ENCODE measurements around the gene XPO5. TPM values are rescaled to one million over a fixed set of nuclear protein-coding genes. Genes with fewer than 3 reads are reported as not detected.

The XPO5 gene
- total and polyA plus RNA-seq, 2 experiments from 2014 or later: 28.5 to 95.2 TPM

DNA sequence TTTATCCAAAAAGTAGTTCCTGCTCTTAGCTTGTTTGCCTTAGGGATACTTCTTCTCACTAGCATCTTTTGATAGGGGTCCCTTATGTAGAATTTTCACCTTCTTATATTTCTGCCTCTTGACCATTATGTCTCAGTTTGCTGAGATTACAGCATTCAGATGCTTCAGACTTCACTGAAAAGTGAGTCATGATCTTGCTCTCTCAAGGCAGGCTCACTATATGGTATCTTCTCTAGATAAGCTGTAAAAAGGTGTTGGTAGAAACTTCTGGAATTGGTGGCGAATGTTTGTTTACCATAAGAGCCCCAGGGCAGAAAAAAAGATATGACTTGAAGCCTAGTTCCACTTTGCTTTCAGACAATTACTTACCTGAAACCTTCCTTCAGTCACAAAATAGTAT, 33.6 kb upstream of the XPO5 start:
- no peak overlapping the region for H3K4me2 ChIP-seq
- H3K27me3 ChIP-seq (ENCODE audit: insufficient read depth): no peaks in the 10 kb centered on the region
- Mint-ChIP-seq H3K9me3 (no peaks in the 10 kb centered on the region; the same call in 2 of the 3 replicates), H3K4me3 (no peak overlapping the region), H3K4me1 (no peaks in the 10 kb centered on the region), H3K27ac (no peak overlapping the region), H3K36me3 (ENCODE audit: low read depth) (peaks cover 16% of the 10 kb centered on the region; the same call in 1 of the 3 replicates), H3K27me3 (ENCODE audit: insufficient read depth, low read depth, poor library complexity) (peaks cover 2% of the 10 kb centered on the region)
- DNase-seq (ENCODE audit: low spot score): no peak
- TF ChIP-seq, protein P1, sequence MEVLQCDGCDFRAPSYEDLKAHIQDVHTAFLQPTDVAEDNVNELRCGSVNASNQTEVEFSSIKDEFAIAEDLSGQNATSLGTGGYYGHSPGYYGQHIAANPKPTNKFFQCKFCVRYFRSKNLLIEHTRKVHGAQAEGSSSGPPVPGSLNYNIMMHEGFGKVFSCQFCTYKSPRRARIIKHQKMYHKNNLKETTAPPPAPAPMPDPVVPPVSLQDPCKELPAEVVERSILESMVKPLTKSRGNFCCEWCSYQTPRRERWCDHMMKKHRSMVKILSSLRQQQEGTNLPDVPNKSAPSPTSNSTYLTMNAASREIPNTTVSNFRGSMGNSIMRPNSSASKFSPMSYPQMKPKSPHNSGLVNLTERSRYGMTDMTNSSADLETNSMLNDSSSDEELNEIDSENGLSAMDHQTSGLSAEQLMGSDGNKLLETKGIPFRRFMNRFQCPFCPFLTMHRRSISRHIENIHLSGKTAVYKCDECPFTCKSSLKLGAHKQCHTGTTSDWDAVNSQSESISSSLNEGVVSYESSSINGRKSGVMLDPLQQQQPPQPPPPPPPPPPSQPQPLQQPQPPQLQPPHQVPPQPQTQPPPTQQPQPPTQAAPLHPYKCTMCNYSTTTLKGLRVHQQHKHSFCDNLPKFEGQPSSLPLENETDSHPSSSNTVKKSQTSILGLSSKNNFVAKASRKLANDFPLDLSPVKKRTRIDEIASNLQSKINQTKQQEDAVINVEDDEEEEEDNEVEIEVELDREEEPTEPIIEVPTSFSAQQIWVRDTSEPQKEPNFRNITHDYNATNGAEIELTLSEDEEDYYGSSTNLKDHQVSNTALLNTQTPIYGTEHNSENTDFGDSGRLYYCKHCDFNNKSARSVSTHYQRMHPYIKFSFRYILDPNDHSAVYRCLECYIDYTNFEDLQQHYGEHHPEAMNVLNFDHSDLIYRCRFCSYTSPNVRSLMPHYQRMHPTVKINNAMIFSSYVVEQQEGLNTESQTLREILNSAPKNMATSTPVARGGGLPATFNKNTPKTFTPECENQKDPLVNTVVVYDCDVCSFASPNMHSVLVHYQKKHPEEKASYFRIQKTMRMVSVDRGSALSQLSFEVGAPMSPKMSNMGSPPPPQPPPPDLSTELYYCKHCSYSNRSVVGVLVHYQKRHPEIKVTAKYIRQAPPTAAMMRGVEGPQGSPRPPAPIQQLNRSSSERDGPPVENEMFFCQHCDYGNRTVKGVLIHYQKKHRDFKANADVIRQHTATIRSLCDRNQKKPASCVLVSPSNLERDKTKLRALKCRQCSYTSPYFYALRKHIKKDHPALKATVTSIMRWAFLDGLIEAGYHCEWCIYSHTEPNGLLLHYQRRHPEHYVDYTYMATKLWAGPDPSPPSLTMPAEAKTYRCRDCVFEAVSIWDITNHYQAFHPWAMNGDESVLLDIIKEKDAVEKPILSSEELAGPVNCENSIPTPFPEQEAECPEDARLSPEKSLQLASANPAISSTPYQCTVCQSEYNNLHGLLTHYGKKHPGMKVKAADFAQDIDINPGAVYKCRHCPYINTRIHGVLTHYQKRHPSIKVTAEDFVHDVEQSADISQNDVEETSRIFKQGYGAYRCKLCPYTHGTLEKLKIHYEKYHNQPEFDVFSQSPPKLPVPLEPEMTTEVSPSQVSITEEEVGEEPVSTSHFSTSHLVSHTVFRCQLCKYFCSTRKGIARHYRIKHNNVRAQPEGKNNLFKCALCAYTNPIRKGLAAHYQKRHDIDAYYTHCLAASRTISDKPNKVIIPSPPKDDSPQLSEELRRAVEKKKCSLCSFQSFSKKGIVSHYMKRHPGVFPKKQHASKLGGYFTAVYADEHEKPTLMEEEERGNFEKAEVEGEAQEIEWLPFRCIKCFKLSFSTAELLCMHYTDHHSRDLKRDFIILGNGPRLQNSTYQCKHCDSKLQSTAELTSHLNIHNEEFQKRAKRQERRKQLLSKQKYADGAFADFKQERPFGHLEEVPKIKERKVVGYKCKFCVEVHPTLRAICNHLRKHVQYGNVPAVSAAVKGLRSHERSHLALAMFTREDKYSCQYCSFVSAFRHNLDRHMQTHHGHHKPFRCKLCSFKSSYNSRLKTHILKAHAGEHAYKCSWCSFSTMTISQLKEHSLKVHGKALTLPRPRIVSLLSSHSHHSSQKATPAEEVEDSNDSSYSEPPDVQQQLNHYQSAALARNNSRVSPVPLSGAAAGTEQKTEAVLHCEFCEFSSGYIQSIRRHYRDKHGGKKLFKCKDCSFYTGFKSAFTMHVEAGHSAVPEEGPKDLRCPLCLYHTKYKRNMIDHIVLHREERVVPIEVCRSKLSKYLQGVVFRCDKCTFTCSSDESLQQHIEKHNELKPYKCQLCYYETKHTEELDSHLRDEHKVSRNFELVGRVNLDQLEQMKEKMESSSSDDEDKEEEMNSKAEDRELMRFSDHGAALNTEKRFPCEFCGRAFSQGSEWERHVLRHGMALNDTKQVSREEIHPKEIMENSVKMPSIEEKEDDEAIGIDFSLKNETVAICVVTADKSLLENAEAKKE (CRISPR knock-in tag; IDR thresholded peaks at IDR 0.05): no peak
- no peak for TF ChIP-seq STAT1 (IDR thresholded peaks at IDR 0.05; ENCODE audit: unreplicated experiment)
- no peak for TF ChIP-seq EZH2phosphoT487 (IDR thresholded peaks at IDR 0.05; ENCODE audit: unreplicated experiment)
- no peak for TF ChIP-seq NANOG (IDR thresholded peaks at IDR 0.05; ENCODE audit: borderline replicate concordance)
- no peak for TF ChIP-seq JUNB (IDR thresholded peaks at IDR 0.05; ENCODE audit: unreplicated experiment)
- TF ChIP-seq, protein P2, sequence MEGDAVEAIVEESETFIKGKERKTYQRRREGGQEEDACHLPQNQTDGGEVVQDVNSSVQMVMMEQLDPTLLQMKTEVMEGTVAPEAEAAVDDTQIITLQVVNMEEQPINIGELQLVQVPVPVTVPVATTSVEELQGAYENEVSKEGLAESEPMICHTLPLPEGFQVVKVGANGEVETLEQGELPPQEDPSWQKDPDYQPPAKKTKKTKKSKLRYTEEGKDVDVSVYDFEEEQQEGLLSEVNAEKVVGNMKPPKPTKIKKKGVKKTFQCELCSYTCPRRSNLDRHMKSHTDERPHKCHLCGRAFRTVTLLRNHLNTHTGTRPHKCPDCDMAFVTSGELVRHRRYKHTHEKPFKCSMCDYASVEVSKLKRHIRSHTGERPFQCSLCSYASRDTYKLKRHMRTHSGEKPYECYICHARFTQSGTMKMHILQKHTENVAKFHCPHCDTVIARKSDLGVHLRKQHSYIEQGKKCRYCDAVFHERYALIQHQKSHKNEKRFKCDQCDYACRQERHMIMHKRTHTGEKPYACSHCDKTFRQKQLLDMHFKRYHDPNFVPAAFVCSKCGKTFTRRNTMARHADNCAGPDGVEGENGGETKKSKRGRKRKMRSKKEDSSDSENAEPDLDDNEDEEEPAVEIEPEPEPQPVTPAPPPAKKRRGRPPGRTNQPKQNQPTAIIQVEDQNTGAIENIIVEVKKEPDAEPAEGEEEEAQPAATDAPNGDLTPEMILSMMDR (conservative IDR thresholded peaks at IDR 0.05; ENCODE audit: low read depth in 2 of 2): no peak
- TF ChIP-seq CREB1 (CRISPR knock-in tag; IDR thresholded peaks at IDR 0.05; ENCODE audit: low read depth): no peak
- no peak for TF ChIP-seq EZH2 (IDR thresholded peaks at IDR 0.05; ENCODE audit: low read depth, unreplicated experiment)
- TF ChIP-seq ZNF114 (CRISPR knock-in tag; IDR thresholded peaks at IDR 0.05): no peak
- no peak for TF ChIP-seq REST (IDR thresholded peaks at IDR 0.05; ENCODE audit: unreplicated experiment)
- no peak for TF ChIP-seq ZNF331 (CRISPR knock-in tag; IDR thresholded peaks at IDR 0.05; ENCODE audit: low read depth)
- no peak for TF ChIP-seq ETS1 (IDR thresholded peaks at IDR 0.05)
- no peak for TF ChIP-seq POLR2AphosphoS5 (IDR thresholded peaks at IDR 0.05; ENCODE audit: low read depth)
- no peak overlapping the region for H2AFZ ChIP-seq
- no peaks in the 10 kb centered on the region for H3K9me2 ChIP-seq (ENCODE audit: insufficient read depth)
- ATAC-seq: no peak
- H3K79me2 ChIP-seq (replicated peaks; ENCODE audit: insufficient read depth): no peaks in the 10 kb centered on the region
- H3F3A ChIP-seq (replicated peaks; ENCODE audit: low read depth): no peaks in the 10 kb centered on the region
- H3K36me3 ChIP-seq (ENCODE audit: insufficient read depth): peaks cover 8% of the 10 kb centered on the region; the same call in 1 of the 2 replicates
- no peak overlapping the region for H3K4me3 ChIP-seq
- no peaks in the 10 kb centered on the region for H3K4me1 ChIP-seq (ENCODE audit: insufficient read depth)
- no peak overlapping the region for H3K27ac ChIP-seq (ENCODE audit: low read depth)
- no peaks in the 10 kb centered on the region; the same call in 1 of the 2 replicates for H4K20me1 ChIP-seq (replicated peaks; ENCODE audit: insufficient read depth)
